Stimulated activated CD8-positive, alpha-beta memory T cell treated with anti-CD3 and anti-CD28 coated beads, Interleukin-12 subunit alpha, Interleukin-12 subunit beta, amount 100 ng/mL, for 4 hours (primary cell): Measurements from ENCODE around the gene BTD.
"Not testable (repeated sequence)": the region's sequence is repeated elsewhere in the genome, so short reads cannot be mapped to it uniquely, and the experiment has no call there.

ENCODE experiments used
- DNase-seq: peaks from one replicate; pipeline ENCODE4 v3.0.0-alpha.2; 2020; ENCODE audit warnings: low read depth

BTD gene

GRCh38 chr3:15602816-15603215 lies 1.3 kb downstream of the BTD start:
- DNase-seq, result not testable (repeated sequence)

- DNase-seq, result not testable (repeated sequence)
Observed at GRCh38 chr3:15604584-15604983, 3.0 kb downstream of the BTD start.

- DNase-seq, result no peak
Observed at GRCh38 chr3:15606434-15606891, 4.9 kb downstream of the BTD start.

GRCh38 chr3:15610082-15610759 lies 8.7 kb downstream of the BTD start:
- DNase-seq, result no peak

GRCh38 chr3:15611018-15611417 lies 9.5 kb downstream of the BTD start:
- no peak for DNase-seq

GRCh38 chr3:15612001-15612400 lies 10.5 kb downstream of the BTD start:
- DNase-seq, result no peak

- no peak for DNase-seq
Observed at GRCh38 chr3:15614958-15615357, 13.4 kb downstream of the BTD start.

- DNase-seq, result no peak
Observed at GRCh38 chr3:15616053-15616452, 14.5 kb downstream of the BTD start.

GRCh38 chr3:15619659-15620464 lies 18.3 kb downstream of the BTD start:
- not testable (repeated sequence) for DNase-seq

GRCh38 chr3:15623535-15624440 lies 22.2 kb downstream of the BTD start:
- no peak for DNase-seq

- DNase-seq, result no peak
Observed at GRCh38 chr3:15628967-15629366, 27.4 kb downstream of the BTD start.

- peak; percentile 25 for DNase-seq
Observed at GRCh38 chr3:15629860-15630597, 28.5 kb downstream of the BTD start.

GRCh38 chr3:15630646-15631350 lies 29.3 kb downstream of the BTD start:
- no peak for DNase-seq

- DNase-seq, result no peak
Observed at GRCh38 chr3:15631426-15632211, 30.1 kb downstream of the BTD start.

GRCh38 chr3:15632212-15632580 lies 30.7 kb downstream of the BTD start:
- DNase-seq, result no peak

GRCh38 chr3:15633159-15633558 lies 31.6 kb downstream of the BTD start:
- no peak for DNase-seq

- no peak for DNase-seq
Observed at GRCh38 chr3:15633766-15634598, 32.4 kb downstream of the BTD start.

- DNase-seq, result no peak
Observed at GRCh38 chr3:15634671-15635070, 33.1 kb downstream of the BTD start.

- DNase-seq, result no peak
Observed at GRCh38 chr3:15635121-15635661, 33.6 kb downstream of the BTD start.
